ENCODE data around the gene APOC1. TPM values are rescaled to one million over a fixed set of nuclear protein-coding genes. Genes with fewer than 3 reads are reported as not detected.
A peak's percentile ranks its signal among the peaks of the same experiment; 100 is the strongest.

APOC1 gene
- total and polyA plus RNA-seq, 8 donors = 1.1 to 213 (median 6.3) TPM

DNA sequence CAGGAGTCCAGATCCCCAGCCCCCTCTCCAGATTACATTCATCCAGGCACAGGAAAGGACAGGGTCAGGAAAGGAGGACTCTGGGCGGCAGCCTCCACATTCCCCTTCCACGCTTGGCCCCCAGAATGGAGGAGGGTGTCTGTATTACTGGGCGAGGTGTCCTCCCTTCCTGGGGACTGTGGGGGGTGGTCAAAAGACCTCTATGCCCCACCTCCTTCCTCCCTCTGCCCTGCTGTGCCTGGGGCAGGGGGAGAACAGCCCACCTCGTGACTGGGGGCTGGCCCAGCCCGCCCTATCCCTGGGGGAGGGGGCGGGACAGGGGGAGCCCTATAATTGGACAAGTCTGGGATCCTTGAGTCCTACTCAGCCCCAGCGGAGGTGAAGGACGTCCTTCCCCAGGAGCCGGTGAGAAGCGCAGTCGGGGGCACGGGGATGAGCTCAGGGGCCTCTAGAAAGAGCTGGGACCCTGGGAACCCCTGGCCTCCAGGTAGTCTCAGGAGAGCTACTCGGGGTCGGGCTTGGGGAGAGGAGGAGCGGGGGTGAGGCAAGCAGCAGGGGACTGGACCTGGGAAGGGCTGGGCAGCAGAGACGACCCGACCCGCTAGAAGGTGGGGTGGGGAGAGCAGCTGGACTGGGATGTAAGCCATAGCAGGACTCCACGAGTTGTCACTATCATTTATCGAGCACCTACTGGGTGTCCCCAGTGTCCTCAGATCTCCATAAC lies 8.8 kb upstream of the APOC1 start, which contains the start of gene APOE:
Gene APOE (plus strand): TSS at position 360 of the 724 bp plus-strand sequence. CDS start 829 bp downstream, outside the sequence.
- Histone ChIP-seq H3K4me3 (peak within 1 kb of the TSS in 2 of 4 donors; percentile 5 to 14), H3K4me1 (peaks cover 4 to 10% (median 5%) of the 10 kb centered on the region in 3 donors), H3K27me3 (no peaks in the 10 kb centered on the region), H3K9me3 (no peaks in the 10 kb centered on the region), H3K36me3 (peaks cover 0 to 14% (median 0%) of the 10 kb centered on the region in 3 donors), H3K27ac (no peak within 1 kb of the TSS)
- no peak for FAIRE-seq
- WGBS, 2 donors = 4 to 5% methylated on average over 20 of the region's 20 CpGs
- TF ChIP-seq, protein P1, sequence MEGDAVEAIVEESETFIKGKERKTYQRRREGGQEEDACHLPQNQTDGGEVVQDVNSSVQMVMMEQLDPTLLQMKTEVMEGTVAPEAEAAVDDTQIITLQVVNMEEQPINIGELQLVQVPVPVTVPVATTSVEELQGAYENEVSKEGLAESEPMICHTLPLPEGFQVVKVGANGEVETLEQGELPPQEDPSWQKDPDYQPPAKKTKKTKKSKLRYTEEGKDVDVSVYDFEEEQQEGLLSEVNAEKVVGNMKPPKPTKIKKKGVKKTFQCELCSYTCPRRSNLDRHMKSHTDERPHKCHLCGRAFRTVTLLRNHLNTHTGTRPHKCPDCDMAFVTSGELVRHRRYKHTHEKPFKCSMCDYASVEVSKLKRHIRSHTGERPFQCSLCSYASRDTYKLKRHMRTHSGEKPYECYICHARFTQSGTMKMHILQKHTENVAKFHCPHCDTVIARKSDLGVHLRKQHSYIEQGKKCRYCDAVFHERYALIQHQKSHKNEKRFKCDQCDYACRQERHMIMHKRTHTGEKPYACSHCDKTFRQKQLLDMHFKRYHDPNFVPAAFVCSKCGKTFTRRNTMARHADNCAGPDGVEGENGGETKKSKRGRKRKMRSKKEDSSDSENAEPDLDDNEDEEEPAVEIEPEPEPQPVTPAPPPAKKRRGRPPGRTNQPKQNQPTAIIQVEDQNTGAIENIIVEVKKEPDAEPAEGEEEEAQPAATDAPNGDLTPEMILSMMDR (IDR thresholded peaks at IDR 0.05) = no peak
- DNase-seq = no peak
- peak in 3 of 4 donors; percentile 4 to 52 (median 15) for ATAC-seq
- intact Hi-C loops (cut with DNase I) = loop anchor here in 1 of 3 donors (5.0 to 10.0 kb wide), 2 partner anchors 42 to 149 kb away; partner anchors contain the start of gene APOC2

DNA sequence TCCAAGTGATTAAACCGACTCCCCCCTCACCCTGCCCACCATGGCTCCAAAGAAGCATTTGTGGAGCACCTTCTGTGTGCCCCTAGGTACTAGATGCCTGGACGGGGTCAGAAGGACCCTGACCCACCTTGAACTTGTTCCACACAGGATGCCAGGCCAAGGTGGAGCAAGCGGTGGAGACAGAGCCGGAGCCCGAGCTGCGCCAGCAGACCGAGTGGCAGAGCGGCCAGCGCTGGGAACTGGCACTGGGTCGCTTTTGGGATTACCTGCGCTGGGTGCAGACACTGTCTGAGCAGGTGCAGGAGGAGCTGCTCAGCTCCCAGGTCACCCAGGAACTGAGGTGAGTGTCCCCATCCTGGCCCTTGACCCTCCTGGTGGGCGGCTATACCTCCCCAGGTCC lies 6.8 kb upstream of the APOC1 start:
- ATAC-seq = no peak
- Histone ChIP-seq H3K27ac (no peak overlapping the region), H3K36me3 (no peaks in the 10 kb centered on the region), H3K4me1 (peaks cover 4 to 10% (median 5%) of the 10 kb centered on the region in 3 donors), H3K4me3 (no peak overlapping the region), H3K9me3 (no peaks in the 10 kb centered on the region), H3K27me3 (no peaks in the 10 kb centered on the region)
- WGBS, 2 donors = 82 to 94% methylated on average over 12 of the region's 12 CpGs
- TF ChIP-seq, protein P1 (IDR thresholded peaks at IDR 0.05) = no peak
- intact Hi-C loops (cut with DNase I) = loop anchor here in 1 of 3 donors (5.0 to 10.0 kb wide), 2 partner anchors 40 to 147 kb away; partner anchors contain the start of gene APOC2
- DNase-seq = no peak
- FAIRE-seq = no peak

DNA sequence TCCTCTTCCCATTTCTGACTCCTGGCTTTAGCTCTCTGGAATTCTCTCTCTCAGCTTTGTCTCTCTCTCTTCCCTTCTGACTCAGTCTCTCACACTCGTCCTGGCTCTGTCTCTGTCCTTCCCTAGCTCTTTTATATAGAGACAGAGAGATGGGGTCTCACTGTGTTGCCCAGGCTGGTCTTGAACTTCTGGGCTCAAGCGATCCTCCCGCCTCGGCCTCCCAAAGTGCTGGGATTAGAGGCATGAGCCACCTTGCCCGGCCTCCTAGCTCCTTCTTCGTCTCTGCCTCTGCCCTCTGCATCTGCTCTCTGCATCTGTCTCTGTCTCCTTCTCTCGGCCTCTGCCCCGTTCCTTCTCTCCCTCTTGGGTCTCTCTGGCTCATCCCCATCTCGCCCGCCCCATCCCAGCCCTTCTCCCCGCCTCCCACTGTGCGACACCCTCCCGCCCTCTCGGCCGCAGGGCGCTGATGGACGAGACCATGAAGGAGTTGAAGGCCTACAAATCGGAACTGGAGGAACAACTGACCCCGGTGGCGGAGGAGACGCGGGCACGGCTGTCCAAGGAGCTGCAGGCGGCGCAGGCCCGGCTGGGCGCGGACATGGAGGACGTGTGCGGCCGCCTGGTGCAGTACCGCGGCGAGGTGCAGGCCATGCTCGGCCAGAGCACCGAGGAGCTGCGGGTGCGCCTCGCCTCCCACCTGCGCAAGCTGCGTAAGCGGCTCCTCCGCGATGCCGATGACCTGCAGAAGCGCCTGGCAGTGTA lies 6.2 kb upstream of the APOC1 start:
- TF ChIP-seq, protein P1 (IDR thresholded peaks at IDR 0.05) = no peak
- H3K4me1 ChIP-seq = peaks cover 4 to 10% (median 5%) of the 10 kb centered on the region in 3 donors
- ATAC-seq (no peak), DNase-seq (no peak), FAIRE-seq (no peak)
- no peaks in the 10 kb centered on the region for H3K27me3 ChIP-seq
- 91 to 93% methylated on average over 46 of the region's 46 CpGs for WGBS, 2 donors
- intact Hi-C loops (cut with DNase I) = loop anchor here in 1 of 3 donors (5.0 to 10.0 kb wide), 2 partner anchors 39 to 147 kb away; partner anchors contain the start of gene APOC2
- H3K9me3 ChIP-seq = no peaks in the 10 kb centered on the region
- H3K4me3 ChIP-seq = no peak overlapping the region
- no peak overlapping the region for H3K27ac ChIP-seq
- no peaks in the 10 kb centered on the region for H3K36me3 ChIP-seq

DNA sequence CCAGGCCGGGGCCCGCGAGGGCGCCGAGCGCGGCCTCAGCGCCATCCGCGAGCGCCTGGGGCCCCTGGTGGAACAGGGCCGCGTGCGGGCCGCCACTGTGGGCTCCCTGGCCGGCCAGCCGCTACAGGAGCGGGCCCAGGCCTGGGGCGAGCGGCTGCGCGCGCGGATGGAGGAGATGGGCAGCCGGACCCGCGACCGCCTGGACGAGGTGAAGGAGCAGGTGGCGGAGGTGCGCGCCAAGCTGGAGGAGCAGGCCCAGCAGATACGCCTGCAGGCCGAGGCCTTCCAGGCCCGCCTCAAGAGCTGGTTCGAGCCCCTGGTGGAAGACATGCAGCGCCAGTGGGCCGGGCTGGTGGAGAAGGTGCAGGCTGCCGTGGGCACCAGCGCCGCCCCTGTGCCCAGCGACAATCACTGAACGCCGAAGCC lies 5.6 kb upstream of the APOC1 start:
- TF ChIP-seq, protein P1 (IDR thresholded peaks at IDR 0.05) = no peak
- no peaks in the 10 kb centered on the region for H3K36me3 ChIP-seq
- 92 to 94% methylated on average over 43 to 44 of the region's 44 CpGs for WGBS, 2 donors
- H3K27ac ChIP-seq = no peak overlapping the region
- no peak for FAIRE-seq
- H3K27me3 ChIP-seq = no peaks in the 10 kb centered on the region
- DNase-seq = no peak
- no peak for ATAC-seq
- H3K9me3 ChIP-seq = no peaks in the 10 kb centered on the region
- H3K4me3 ChIP-seq = no peak overlapping the region
- intact Hi-C loops (cut with DNase I) = loop anchor here in 1 of 3 donors (5.0 to 10.0 kb wide), 2 partner anchors 38 to 146 kb away; partner anchors contain the start of gene APOC2
- H3K4me1 ChIP-seq = peaks cover 3 to 7% (median 4%) of the 10 kb centered on the region in 3 donors

Data from pancreas (tissue), 10 donors.